Measurements from ENCODE around the gene HIVEP3. TPM values are rescaled to one million over a fixed set of nuclear protein-coding genes. Genes with fewer than 3 reads are reported as not detected.
A peak's percentile ranks its signal among the peaks of the same experiment; 100 is the strongest.

The HIVEP3 gene
- polyA plus RNA-seq, 1 of the 3 experiments (the other 2 are of a cell fraction), result 6.4 TPM

- H3K27me3 ChIP-seq (ENCODE audit: insufficient read depth), result no peaks in the 10 kb centered on the region
- ChIA-PET POLR2A (no interaction called here), CTCF (interaction anchor here (0.6 to 4.5 kb wide), 5 partner anchors 14 to 953 kb away, joined by 3 to 18 read pairs (median 3); no protein-coding TSS in a partner anchor)
- DNase-seq, result no peak
- no peaks in the 10 kb centered on the region for H3K36me3 ChIP-seq (replicated peaks in 1 of 2; ENCODE audit: control insufficient read depth in 1 of 2, insufficient read depth in 2 of 2, low read length in 1 of 2)
- no peaks in the 10 kb centered on the region for H4K20me1 ChIP-seq (ENCODE audit: insufficient read depth)
- no peaks in the 10 kb centered on the region for H3K9me2 ChIP-seq
- TF ChIP-seq JUND (IDR thresholded peaks at IDR 0.05), result peak; percentile 34; the same call in 1 of the 2 replicates
- peak; percentile 34; the same call in 1 of the 2 replicates for TF ChIP-seq TEAD4 (IDR thresholded peaks at IDR 0.05; ENCODE audit: borderline replicate concordance, insufficient read depth)
- TF ChIP-seq FOSL2 (IDR thresholded peaks at IDR 0.05; ENCODE audit: borderline replicate concordance, low read depth), result peak; percentile 28; the same call in 1 of the 2 replicates
- TF ChIP-seq CHD2 (IDR thresholded peaks at IDR 0.05; ENCODE audit: low read length, partially characterized antibody), result no peak
- TF ChIP-seq EP300 (IDR thresholded peaks at IDR 0.05; ENCODE audit: borderline replicate concordance in 1 of 2, low read depth in 1 of 2, low read length in 1 of 2), result no peak
- TF ChIP-seq, protein P1, sequence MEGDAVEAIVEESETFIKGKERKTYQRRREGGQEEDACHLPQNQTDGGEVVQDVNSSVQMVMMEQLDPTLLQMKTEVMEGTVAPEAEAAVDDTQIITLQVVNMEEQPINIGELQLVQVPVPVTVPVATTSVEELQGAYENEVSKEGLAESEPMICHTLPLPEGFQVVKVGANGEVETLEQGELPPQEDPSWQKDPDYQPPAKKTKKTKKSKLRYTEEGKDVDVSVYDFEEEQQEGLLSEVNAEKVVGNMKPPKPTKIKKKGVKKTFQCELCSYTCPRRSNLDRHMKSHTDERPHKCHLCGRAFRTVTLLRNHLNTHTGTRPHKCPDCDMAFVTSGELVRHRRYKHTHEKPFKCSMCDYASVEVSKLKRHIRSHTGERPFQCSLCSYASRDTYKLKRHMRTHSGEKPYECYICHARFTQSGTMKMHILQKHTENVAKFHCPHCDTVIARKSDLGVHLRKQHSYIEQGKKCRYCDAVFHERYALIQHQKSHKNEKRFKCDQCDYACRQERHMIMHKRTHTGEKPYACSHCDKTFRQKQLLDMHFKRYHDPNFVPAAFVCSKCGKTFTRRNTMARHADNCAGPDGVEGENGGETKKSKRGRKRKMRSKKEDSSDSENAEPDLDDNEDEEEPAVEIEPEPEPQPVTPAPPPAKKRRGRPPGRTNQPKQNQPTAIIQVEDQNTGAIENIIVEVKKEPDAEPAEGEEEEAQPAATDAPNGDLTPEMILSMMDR (IDR thresholded peaks at IDR 0.05), result no peak
- no peak for TF ChIP-seq ELF1 (IDR thresholded peaks at IDR 0.05)
- no peak for TF ChIP-seq RFX5 (IDR thresholded peaks at IDR 0.05; ENCODE audit: low read length)
- no peak for TF ChIP-seq USF1 (IDR thresholded peaks at IDR 0.05; ENCODE audit: borderline replicate concordance, low read depth)
- TF ChIP-seq, protein P2, sequence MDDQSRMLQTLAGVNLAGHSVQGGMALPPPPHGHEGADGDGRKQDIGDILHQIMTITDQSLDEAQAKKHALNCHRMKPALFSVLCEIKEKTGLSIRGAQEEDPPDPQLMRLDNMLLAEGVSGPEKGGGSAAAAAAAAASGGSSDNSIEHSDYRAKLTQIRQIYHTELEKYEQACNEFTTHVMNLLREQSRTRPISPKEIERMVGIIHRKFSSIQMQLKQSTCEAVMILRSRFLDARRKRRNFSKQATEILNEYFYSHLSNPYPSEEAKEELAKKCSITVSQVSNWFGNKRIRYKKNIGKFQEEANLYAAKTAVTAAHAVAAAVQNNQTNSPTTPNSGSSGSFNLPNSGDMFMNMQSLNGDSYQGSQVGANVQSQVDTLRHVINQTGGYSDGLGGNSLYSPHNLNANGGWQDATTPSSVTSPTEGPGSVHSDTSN (IDR thresholded peaks at IDR 0.05), result no peak
- no peak for TF ChIP-seq RCOR1 (IDR thresholded peaks at IDR 0.05; ENCODE audit: low read length)
- no peak for TF ChIP-seq MEF2A (IDR thresholded peaks at IDR 0.05; ENCODE audit: borderline replicate concordance, low read depth)
- TF ChIP-seq POLR2AphosphoS5 (IDR thresholded peaks at IDR 0.05; ENCODE audit: low read depth, low read length), result no peak
- no peak for TF ChIP-seq NRF1 (IDR thresholded peaks at IDR 0.05; ENCODE audit: low read depth, low read length)
- TF ChIP-seq TAF1 (IDR thresholded peaks at IDR 0.05; ENCODE audit: borderline replicate concordance, low read depth, low read length), result no peak
- TF ChIP-seq USF2 (IDR thresholded peaks at IDR 0.05; ENCODE audit: borderline replicate concordance, low read depth, low read length), result no peak
- 100% methylated on average over 1 of the region's 4 CpGs for WGBS (ENCODE audit: low lambda C conversion rate)
- H3F3A ChIP-seq (replicated peaks; ENCODE audit: insufficient read depth), result no peaks in the 10 kb centered on the region
- no peak overlapping the region for H3K4me3 ChIP-seq (ENCODE audit: low read depth in 2 of 2, low read length in 1 of 2)
- no peak overlapping the region for H3K9ac ChIP-seq
- no peaks in the 10 kb centered on the region for H3K9me3 ChIP-seq
- H3K4me2 ChIP-seq, result no peak overlapping the region
- peaks cover 8% of the 10 kb centered on the region in 2 experiments; a peak in 3 of 4 replicates for H3K4me1 ChIP-seq (ENCODE audit: control insufficient read depth in 1 of 2, insufficient read depth in 2 of 2, low read depth in 1 of 2, low read length in 1 of 2)
- H3K79me2 ChIP-seq (ENCODE audit: insufficient read depth), result no peaks in the 10 kb centered on the region
- no peak overlapping the region for H2AFZ ChIP-seq (ENCODE audit: low read depth)
- peak overlapping the region in 1 of 2 experiments; percentile 21; a peak in 2 of 4 replicates for H3K27ac ChIP-seq (ENCODE audit: low read depth in 2 of 2, low read length in 1 of 2)
Observed at GRCh38 chr1:41664861-41665640, 253.7 kb downstream of the HIVEP3 start.
